HCT116 (cell line): ENCODE data around the gene TTC33. TPM values are rescaled to one million over a fixed set of nuclear protein-coding genes. Genes with fewer than 3 reads are reported as not detected.

Experiments used
- ATAC-seq: fragments of 200-7000 bp; cut with Tn5 transposase; 2 replicates; pipeline ENCODE4 v1.9.1; 2020; ENCODE audit warnings: mild to moderate bottlenecking, moderate library complexity
- BruUV-seq: library from RNA; stranded (reverse); fragments of 400-500 nt; replicated peaks from 2 replicates; lab custom pipeline; 2021; lab: Mats Ljungman, UMichigan
- CTCF ChIA-PET: fragments of 300-600 bp; sonication (Branson Sonifier 250); formaldehyde crosslinking; loops from one replicate; lab custom pipeline; 2021; ENCODE audit warnings: antibody characterized with exemption; lab: Charles Lee
- POLR2A ChIA-PET: fragments of 300-600, 350-600 bp; sonication (Branson Sonifier 250); formaldehyde crosslinking; loops from one replicate; lab custom pipeline; 2021; ENCODE audit warnings: antibody characterized with exemption; lab: Charles Lee
- RAD21 ChIA-PET, 2 experiments: fragments of 300-600 bp; sonication (Branson Sonifier 250); formaldehyde crosslinking; loops; one replicate each; lab custom pipeline; 2023; ENCODE audit warnings: low total read pairs in 2 of 2; ENCODE audit not compliant: uncharacterized antibody in 2 of 2, unreplicated experiment in 2 of 2, low non-redundant PET in 1 of 2; lab: Charles Lee
- DNase-seq: peaks from one replicate; pipeline ENCODE4 v3.0.0-alpha.2; 2010; ENCODE audit warnings: low read depth, low spot score
- H2AFZ ChIP-seq: fragments of 200-600 bp; shearing (Covaris generic), sonication (generic); 2 replicates; pipeline ENCODE4 v1.6.1; 2017; ENCODE audit warnings: low read depth, mixed run types, mixed read lengths, antibody characterized with exemption, low read length; ENCODE audit not compliant: poor library complexity, severe bottlenecking
- H3K27ac ChIP-seq: 2 replicates; pipeline ENCODE4 v1.5.1; 2012; ENCODE audit warnings: low read depth, low read length
- H3K27me3 ChIP-seq: fragments of 200-600 bp; sonication (generic); 2 replicates; pipeline ENCODE4 v1.6.1; 2016; ENCODE audit warnings: mixed run types, low read length, mixed read lengths; ENCODE audit not compliant: insufficient read depth
- H3K36me3 ChIP-seq, 2 experiments: fragments of 200-500 bp in 1 of 2; fragments of 200-600 bp in 1 of 2; sonication (Bioruptor generic) in 1 of 2; sonication (generic) in 1 of 2; 2 replicates each; pipeline versions ENCODE4 v1.5.1 to v1.6.1; 2014 to 2016; ENCODE audit warnings: low read length in 2 of 2, inconsistent platforms in 1 of 2, mixed read lengths in 1 of 2, mixed run types in 1 of 2; ENCODE audit not compliant: insufficient read depth in 2 of 2, control insufficient read depth in 1 of 2
- H3K4me1 ChIP-seq, 2 experiments: fragments of 200-600 bp in 1 of 2; sonication (generic) in 1 of 2; 2 replicates each; pipeline versions ENCODE4 v1.5.1 to v1.6.1; 2012 to 2017; ENCODE audit warnings: low read length in 2 of 2, inconsistent platforms in 1 of 2, mild to moderate bottlenecking in 1 of 2, mixed read lengths in 1 of 2, mixed run types in 1 of 2, moderate library complexity in 1 of 2; ENCODE audit not compliant: insufficient read depth in 2 of 2, control insufficient read depth in 1 of 2
- H3K4me2 ChIP-seq: fragments of 200-600 bp; sonication (generic); 2 replicates; pipeline ENCODE4 v1.6.1; 2017; ENCODE audit warnings: mixed run types, low read length, mixed read lengths
- H3K4me3 ChIP-seq, 2 experiments: fragments of 200-600 bp in 1 of 2; sonication (generic) in 1 of 2; replicated peaks in 1 of 2; 2 replicates each; pipeline ENCODE4 v1.5.1; 2011 to 2016; ENCODE audit warnings: low read length in 2 of 2, control low read depth in 1 of 2, low read depth in 1 of 2, mild to moderate bottlenecking in 1 of 2, mixed read lengths in 1 of 2, mixed run types in 1 of 2
- H3K79me2 ChIP-seq: fragments of 200-600 bp; sonication (generic); 2 replicates; pipeline ENCODE4 v1.6.1; 2017; ENCODE audit warnings: mild to moderate bottlenecking, mixed run types, low read length, moderate library complexity, mixed read lengths; ENCODE audit not compliant: insufficient read depth
- H3K9ac ChIP-seq: fragments of 200-600 bp; sonication (generic); 2 replicates; pipeline ENCODE4 v1.6.1; 2016; ENCODE audit warnings: low read length, mixed read lengths
- H3K9me2 ChIP-seq: fragments of 200-600 bp; sonication (generic), shearing (Covaris generic); 2 replicates; pipeline ENCODE4 v1.6.1; 2017; ENCODE audit warnings: mixed run types, mild to moderate bottlenecking, moderate library complexity; ENCODE audit not compliant: insufficient read depth
- H3K9me3 ChIP-seq, 2 experiments: fragments of 200-500 bp in 1 of 2; fragments of 200-600 bp in 1 of 2; sonication (Bioruptor generic) in 1 of 2; sonication (generic) in 1 of 2; 2 replicates each; pipeline ENCODE4 v1.6.1; 2014 to 2017; ENCODE audit warnings: low read length in 2 of 2, mixed read lengths in 2 of 2, inconsistent platforms in 1 of 2, low read depth in 1 of 2, mild to moderate bottlenecking in 1 of 2, mixed run types in 1 of 2, moderate library complexity in 1 of 2; ENCODE audit not compliant: control insufficient read depth in 1 of 2, insufficient read depth in 1 of 2
- H4K20me1 ChIP-seq: fragments of 200-600 bp; sonication (generic), shearing (Covaris generic); 2 replicates; pipeline ENCODE4 v1.6.1; 2017; ENCODE audit warnings: mixed run types, mild to moderate bottlenecking, moderate library complexity; ENCODE audit not compliant: insufficient read depth
- ATF3 ChIP-seq: IDR thresholded peaks from 2 replicates; pipeline ENCODE4 v1.6.1; 2012
- EGR1 ChIP-seq: IDR thresholded peaks from 2 replicates; pipeline ENCODE4 v1.6.1; 2012; ENCODE audit warnings: low read depth
- ELF1 ChIP-seq: IDR thresholded peaks from 2 replicates; pipeline ENCODE4 v1.6.1; 2012; ENCODE audit warnings: low read depth, borderline replicate concordance
- FOSL1 ChIP-seq: IDR thresholded peaks from 2 replicates; pipeline ENCODE4 v1.6.1; 2012; ENCODE audit warnings: low read depth
- MAX ChIP-seq: IDR thresholded peaks from 2 replicates; pipeline ENCODE4 v1.6.1; 2012
- POLR2AphosphoS5 ChIP-seq: IDR thresholded peaks from 2 replicates; pipeline ENCODE4 v1.6.1; 2011; ENCODE audit warnings: mild to moderate bottlenecking, low read depth, low read length, moderate library complexity
- RAD21 ChIP-seq: IDR thresholded peaks from 2 replicates; pipeline ENCODE4 v1.6.1; 2012; ENCODE audit warnings: low read depth, mild to moderate bottlenecking
- REST ChIP-seq: IDR thresholded peaks from 2 replicates; pipeline ENCODE4 v1.6.1; 2012; ENCODE audit warnings: low read depth
- SIN3A ChIP-seq: IDR thresholded peaks from 2 replicates; pipeline ENCODE4 v1.6.1; 2012; ENCODE audit warnings: low read depth
- SRF ChIP-seq: IDR thresholded peaks from 2 replicates; pipeline ENCODE4 v1.6.1; 2012; ENCODE audit warnings: low read depth
- YY1 ChIP-seq: IDR thresholded peaks from 2 replicates; pipeline ENCODE4 v1.6.1; 2011; ENCODE audit warnings: low read length, low read depth, moderate library complexity, mild to moderate bottlenecking; ENCODE audit not compliant: insufficient replicate concordance; ENCODE audit errors: extremely low read depth
- intact Hi-C: fragments of 100-400 bp; cut with micrococcal nuclease; formaldehyde crosslinking; loops from 2 replicates; pipeline ENCODE4 v1.10.0; 2022
- total RNA-seq: library from RNA; stranded (reverse); gene quantifications from one replicate; pipeline ENCODE4 v1.2.1, GENCODE V29; 2021; ENCODE audit not compliant: unreplicated experiment
- TF ChIP-seq, protein P1 (sequence below): IDR thresholded peaks from 2 replicates; pipeline ENCODE4 v1.6.1; 2011; ENCODE audit warnings: mild to moderate bottlenecking, low read length, moderate library complexity; ENCODE audit not compliant: insufficient replicate concordance; ENCODE audit errors: extremely low read depth
- TF ChIP-seq, protein P2 (sequence below), 3 experiments: fragments of 200-600 bp in 1 of 3; sonication (generic) in 1 of 3; IDR thresholded peaks in 2 of 3; conservative IDR thresholded peaks in 1 of 3; 2 replicates each; pipeline ENCODE4 v1.5.1; 2012 to 2017; ENCODE audit warnings: low read depth in 2 of 3, low read length in 2 of 3, antibody characterized with exemption in 1 of 3, borderline replicate concordance in 1 of 3, control low read depth in 1 of 3, mild to moderate bottlenecking in 1 of 3, mixed read lengths in 1 of 3, mixed run types in 1 of 3, moderate library complexity in 1 of 3; ENCODE audit not compliant: insufficient read depth in 1 of 3

The TTC33 gene
- total RNA-seq, 1 experiment from 2014 or later, result 14.5 TPM

DNA sequence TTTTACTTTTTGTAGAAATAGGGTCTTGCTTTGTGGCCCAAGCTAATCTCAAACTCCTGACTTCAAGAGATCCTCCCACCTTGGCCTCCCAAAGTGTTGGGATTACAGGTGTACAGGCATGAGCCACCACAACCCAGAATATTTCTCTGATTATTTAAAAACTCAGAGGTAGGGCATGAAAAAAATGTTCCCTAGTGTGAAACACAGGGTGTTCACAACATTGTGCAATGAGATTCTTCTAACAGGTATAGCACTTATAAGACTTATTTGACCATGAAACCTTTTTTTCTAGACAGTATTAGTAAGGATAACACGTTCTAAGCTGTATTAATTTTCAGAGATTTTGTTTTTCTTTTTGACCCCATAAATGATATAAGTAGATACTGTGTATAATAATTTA, 89.1 kb downstream of the TTC33 start:
- Histone ChIP-seq H3K9me2 (no peaks in the 10 kb centered on the region), H3K27me3 (no peaks in the 10 kb centered on the region; the same call in 1 of the 2 replicates), H3K4me2 (no peak overlapping the region), H2AFZ (no peak overlapping the region), H3K79me2 (no peaks in the 10 kb centered on the region), H3K9ac (no peak overlapping the region)
- intact Hi-C loops, result no loop called here
- RAD21 ChIA-PET, result no interaction called here
- CTCF ChIA-PET, result no interaction called here
- TF ChIP-seq REST (no peak), POLR2AphosphoS5 (no peak), YY1 (no peak), SIN3A (no peak), EGR1 (no peak), SRF (no peak), FOSL1 (no peak), ELF1 (no peak), RAD21 (no peak), ATF3 (no peak), MAX (no peak)
- TF ChIP-seq, protein P1, sequence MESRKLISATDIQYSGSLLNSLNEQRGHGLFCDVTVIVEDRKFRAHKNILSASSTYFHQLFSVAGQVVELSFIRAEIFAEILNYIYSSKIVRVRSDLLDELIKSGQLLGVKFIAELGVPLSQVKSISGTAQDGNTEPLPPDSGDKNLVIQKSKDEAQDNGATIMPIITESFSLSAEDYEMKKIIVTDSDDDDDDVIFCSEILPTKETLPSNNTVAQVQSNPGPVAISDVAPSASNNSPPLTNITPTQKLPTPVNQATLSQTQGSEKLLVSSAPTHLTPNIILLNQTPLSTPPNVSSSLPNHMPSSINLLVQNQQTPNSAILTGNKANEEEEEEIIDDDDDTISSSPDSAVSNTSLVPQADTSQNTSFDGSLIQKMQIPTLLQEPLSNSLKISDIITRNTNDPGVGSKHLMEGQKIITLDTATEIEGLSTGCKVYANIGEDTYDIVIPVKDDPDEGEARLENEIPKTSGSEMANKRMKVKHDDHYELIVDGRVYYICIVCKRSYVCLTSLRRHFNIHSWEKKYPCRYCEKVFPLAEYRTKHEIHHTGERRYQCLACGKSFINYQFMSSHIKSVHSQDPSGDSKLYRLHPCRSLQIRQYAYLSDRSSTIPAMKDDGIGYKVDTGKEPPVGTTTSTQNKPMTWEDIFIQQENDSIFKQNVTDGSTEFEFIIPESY, result no peak
- TF ChIP-seq, protein P2, sequence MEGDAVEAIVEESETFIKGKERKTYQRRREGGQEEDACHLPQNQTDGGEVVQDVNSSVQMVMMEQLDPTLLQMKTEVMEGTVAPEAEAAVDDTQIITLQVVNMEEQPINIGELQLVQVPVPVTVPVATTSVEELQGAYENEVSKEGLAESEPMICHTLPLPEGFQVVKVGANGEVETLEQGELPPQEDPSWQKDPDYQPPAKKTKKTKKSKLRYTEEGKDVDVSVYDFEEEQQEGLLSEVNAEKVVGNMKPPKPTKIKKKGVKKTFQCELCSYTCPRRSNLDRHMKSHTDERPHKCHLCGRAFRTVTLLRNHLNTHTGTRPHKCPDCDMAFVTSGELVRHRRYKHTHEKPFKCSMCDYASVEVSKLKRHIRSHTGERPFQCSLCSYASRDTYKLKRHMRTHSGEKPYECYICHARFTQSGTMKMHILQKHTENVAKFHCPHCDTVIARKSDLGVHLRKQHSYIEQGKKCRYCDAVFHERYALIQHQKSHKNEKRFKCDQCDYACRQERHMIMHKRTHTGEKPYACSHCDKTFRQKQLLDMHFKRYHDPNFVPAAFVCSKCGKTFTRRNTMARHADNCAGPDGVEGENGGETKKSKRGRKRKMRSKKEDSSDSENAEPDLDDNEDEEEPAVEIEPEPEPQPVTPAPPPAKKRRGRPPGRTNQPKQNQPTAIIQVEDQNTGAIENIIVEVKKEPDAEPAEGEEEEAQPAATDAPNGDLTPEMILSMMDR (IDR thresholded peaks at IDR 0.05 in 2 of 3, conservative IDR thresholded peaks at IDR 0.05 in 1 of 3; ENCODE audit: borderline replicate concordance in 1 of 3, insufficient read depth in 1 of 3, low read depth in 2 of 3, low read length in 2 of 3), result no peak
- TF ChIP-seq, all 23 proteins: peak for 0
- Histone ChIP-seq H3K36me3 (no peaks in the 10 kb centered on the region), H3K4me1 (peaks cover 0 to 6% of the 10 kb centered on the region in 2 experiments; a peak in 1 of 4 replicates), H3K9me3 (no peaks in the 10 kb centered on the region), H4K20me1 (no peaks in the 10 kb centered on the region), H3K27ac (no peak overlapping the region), H3K4me3 (no peak overlapping the region)
- ATAC-seq (no peak), DNase-seq (no peak)
- POLR2A ChIA-PET, result no interaction called here
- no TSS peak for BruUV-seq
